BJ (cell line): Measurements from ENCODE around the gene SORCS2. TPM values are rescaled to one million over a fixed set of nuclear protein-coding genes. Genes with fewer than 3 reads are reported as not detected.

ENCODE experiments used
- CTCF ChIA-PET: fragments of 350-600 bp; formaldehyde crosslinking; extraction: SDS; loops from one replicate; lab custom pipeline; 2021; ENCODE audit warnings: antibody characterized with exemption, inconsistent platforms; lab: Yijun Ruan, JAX
- POLR2A ChIA-PET: fragments of 300-600 bp; sonication (Branson Sonifier 250); formaldehyde crosslinking; extraction: SDS; loops from one replicate; lab custom pipeline; 2021; ENCODE audit warnings: antibody characterized with exemption; lab: Charles Lee
- DNase-seq: peaks from one replicate; pipeline ENCODE4 v3.0.0-alpha.2; 2011; ENCODE audit warnings: low read depth
- H3K27me3 ChIP-seq: 2 replicates; pipeline ENCODE4 v1.6.0; 2011; ENCODE audit warnings: low read length; ENCODE audit not compliant: control insufficient read depth, insufficient read depth
- H3K36me3 ChIP-seq: 2 replicates; pipeline ENCODE4 v1.5.1; 2011; ENCODE audit warnings: low read length; ENCODE audit not compliant: control insufficient read depth, insufficient read depth
- H3K4me3 ChIP-seq: 2 replicates; pipeline ENCODE4 v1.5.1; 2011; ENCODE audit warnings: low read depth, mild to moderate bottlenecking, control low read depth, low read length
- polyA plus RNA-seq: library from polyadenylated mRNA; depleted of rRNA; stranded (reverse); fragments of >200 nt; gene quantifications from 2 replicates; pipeline ENCODE4 v1.2.3, GENCODE V29; 2011
- TF ChIP-seq, protein P1 (sequence below): IDR thresholded peaks from 2 replicates; pipeline ENCODE4 v1.5.1; 2011; ENCODE audit warnings: low read depth, mild to moderate bottlenecking, control low read depth, inconsistent platforms, low read length, moderate library complexity; ENCODE audit not compliant: insufficient read depth

The SORCS2 gene
- polyA plus RNA-seq, 1 experiment = 0.63 TPM

DNA sequence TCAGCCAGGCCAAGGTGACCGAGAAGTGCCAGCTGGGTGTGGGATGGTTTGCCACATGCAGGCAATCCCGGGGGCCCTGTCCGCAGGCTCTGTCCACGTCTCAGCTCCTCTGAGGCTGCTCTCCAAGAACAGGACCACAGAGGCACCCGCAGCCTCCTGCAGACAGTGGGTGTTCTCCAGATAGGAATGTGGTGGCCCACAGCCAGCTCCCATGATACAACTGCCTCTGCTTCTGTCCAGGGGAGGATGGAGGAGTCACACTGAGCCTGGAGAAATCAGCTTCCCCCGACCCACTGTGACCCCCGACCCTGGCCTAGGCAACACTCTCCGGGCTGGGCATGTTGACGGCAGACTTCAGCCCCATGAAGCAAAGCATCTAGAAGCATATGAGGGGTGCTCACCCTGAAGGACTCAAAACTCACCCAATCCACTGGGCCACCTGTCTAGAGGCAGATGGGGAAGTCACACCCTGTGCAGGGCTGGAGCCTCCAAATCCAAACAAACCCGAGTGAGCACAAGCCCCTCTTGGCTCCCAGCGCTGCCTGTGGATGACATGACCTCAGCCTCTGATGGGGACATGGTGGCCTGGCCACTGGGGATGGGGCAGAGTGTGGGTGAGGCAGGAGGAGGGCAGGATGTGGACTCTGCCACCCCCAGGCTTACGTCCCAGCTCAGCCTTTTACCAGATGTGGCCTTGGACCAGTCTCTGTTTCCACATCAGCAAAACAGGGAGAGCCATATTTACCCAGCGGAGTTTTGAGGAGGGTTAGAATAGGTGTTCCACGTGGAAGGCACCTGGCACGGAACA is 140.1 kb downstream of the SORCS2 start:
- CTCF ChIA-PET = interaction anchor here (0.6 to 1.4 kb wide), 4 partner anchors 9 to 374 kb away, joined by 3 read pairs; partner anchors contain the start of gene SORCS2
- TF ChIP-seq, protein P1, sequence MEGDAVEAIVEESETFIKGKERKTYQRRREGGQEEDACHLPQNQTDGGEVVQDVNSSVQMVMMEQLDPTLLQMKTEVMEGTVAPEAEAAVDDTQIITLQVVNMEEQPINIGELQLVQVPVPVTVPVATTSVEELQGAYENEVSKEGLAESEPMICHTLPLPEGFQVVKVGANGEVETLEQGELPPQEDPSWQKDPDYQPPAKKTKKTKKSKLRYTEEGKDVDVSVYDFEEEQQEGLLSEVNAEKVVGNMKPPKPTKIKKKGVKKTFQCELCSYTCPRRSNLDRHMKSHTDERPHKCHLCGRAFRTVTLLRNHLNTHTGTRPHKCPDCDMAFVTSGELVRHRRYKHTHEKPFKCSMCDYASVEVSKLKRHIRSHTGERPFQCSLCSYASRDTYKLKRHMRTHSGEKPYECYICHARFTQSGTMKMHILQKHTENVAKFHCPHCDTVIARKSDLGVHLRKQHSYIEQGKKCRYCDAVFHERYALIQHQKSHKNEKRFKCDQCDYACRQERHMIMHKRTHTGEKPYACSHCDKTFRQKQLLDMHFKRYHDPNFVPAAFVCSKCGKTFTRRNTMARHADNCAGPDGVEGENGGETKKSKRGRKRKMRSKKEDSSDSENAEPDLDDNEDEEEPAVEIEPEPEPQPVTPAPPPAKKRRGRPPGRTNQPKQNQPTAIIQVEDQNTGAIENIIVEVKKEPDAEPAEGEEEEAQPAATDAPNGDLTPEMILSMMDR = no peak
- POLR2A ChIA-PET = no interaction called here
- Histone ChIP-seq H3K27me3 (peaks cover 3% of the 10 kb centered on the region; the same call in 1 of the 2 replicates), H3K4me3 (no peak overlapping the region), H3K36me3 (no peaks in the 10 kb centered on the region)
- no peak for DNase-seq

DNA sequence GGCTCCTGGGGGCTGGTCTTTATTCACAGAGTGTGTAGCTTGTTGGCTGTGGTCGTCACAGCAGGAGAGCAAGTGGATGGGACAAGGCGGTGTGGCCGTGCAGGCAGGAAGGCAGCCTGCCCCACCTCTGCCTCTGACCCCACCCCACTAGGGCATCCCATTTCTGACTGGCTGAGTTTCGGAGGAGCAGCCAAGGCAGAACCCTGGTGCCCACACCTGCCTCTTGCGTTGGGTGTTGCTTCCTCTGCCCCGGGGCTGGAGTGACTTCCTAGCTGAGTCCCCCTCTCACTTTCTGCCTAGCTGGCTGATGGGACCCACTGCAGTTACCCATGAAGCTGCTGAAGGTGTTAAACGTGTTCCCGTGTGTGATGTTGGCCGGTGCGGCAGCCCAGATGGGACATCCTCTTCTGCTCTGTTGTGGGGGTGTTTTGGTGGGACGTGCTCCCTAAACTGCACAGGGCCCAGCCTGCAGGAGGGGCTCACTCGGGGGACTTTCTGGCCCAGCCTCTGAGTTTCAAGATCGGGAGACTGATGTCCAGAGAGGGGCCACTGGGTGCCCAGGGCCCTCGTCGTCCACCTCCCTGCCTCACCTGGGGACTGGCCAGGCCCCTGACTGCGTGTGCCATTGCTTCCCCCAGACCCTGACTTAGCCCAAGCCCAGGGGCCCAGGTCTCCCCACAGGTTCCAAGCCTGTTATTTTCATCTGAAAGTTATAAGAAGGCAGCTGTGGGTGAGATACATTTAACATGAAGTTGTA is 140.9 kb downstream of the SORCS2 start:
- ChIA-PET CTCF (interaction anchor here (1.3 to 1.4 kb wide), 2 partner anchors 8 to 139 kb away, joined by 3 read pairs; no protein-coding TSS in a partner anchor), POLR2A (no interaction called here)
- no peak for DNase-seq
- peaks cover 3% of the 10 kb centered on the region; the same call in 1 of the 2 replicates for H3K27me3 ChIP-seq
- no peak overlapping the region for H3K4me3 ChIP-seq
- TF ChIP-seq, protein P1 = no peak
- no peaks in the 10 kb centered on the region for H3K36me3 ChIP-seq

DNA sequence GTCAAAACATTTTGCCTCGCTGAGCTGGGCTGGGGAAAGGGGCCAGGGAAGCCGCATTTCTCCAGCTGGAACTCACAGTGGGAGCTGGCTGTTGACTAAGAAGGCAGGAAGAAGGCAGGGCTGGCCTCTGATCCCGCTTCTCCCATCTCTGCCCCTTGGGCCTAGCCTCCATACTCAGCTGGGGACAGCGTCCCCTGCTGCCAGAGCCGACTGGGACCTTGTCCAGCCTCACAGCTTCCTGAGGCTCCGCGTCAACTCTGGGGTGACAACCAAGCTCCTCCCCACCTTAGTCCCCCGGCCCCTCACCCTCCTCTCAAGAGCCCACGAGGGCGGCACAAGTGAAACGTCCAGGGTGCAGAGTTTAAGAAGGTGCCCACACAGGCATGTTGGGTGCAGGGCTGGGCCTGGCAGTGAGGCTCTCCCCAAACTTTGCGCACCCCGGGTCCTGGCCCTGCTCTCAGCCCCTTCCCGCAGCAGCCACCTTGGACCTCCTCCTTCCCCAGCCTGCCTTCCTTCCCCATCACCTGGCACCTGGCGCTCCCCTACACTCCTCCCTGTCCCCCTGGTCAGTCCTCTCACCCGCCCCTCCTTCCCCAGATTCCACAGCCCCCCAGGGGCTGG is 141.6 kb downstream of the SORCS2 start:
- H3K27me3 ChIP-seq = peaks cover 1% of the 10 kb centered on the region; the same call in 1 of the 2 replicates
- no peak overlapping the region for H3K4me3 ChIP-seq
- TF ChIP-seq, protein P1 = no peak
- POLR2A ChIA-PET = no interaction called here
- no peaks in the 10 kb centered on the region for H3K36me3 ChIP-seq
- CTCF ChIA-PET = interaction anchor here (0.6 to 1.3 kb wide), 2 partner anchors 73 to 140 kb away, joined by 3 read pairs; no protein-coding TSS in a partner anchor
- no peak for DNase-seq

DNA sequence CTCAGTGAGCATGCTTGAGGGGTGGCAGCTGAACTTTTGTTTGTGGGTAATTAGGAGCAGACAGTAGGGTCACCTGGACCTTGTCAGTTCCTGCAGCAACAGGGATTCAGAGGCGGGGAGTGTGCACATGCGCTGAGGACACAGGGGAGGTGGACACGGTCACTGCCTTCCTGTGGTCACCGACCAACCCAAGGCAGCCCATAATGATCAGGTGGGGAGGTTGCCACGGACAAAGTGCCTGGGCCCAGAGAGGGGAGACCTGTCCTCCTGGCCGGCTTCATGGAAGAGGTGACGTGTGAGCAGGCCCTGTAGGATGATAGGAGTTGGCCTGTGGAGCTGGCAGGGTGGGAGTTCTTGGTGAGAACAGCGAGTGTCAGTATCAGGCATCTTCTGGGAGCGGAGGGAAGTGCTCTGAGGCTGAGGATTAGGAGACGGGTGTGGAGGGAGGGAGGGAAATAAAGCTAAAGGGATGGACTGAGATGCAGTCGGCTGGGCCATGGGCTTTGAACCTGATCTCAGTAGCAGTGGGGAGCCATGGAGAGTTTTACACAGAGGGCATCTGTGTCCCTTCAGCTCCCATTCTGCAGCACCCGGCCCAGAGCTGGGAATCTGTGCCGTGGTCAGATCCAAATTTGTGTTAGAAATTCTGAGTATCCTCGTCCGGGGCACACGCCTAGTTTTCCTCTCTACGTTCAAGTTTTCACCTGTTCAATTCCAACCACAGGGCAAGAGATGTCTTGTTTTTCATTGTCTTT is 142.4 kb downstream of the SORCS2 start:
- ChIA-PET POLR2A (no interaction called here), CTCF (interaction anchor here (0.6 to 2.4 kb wide), 15 partner anchors 10 to 385 kb away, joined by 3 to 26 read pairs (median 5); partner anchors contain the start of gene SORCS2)
- DNase-seq = no peak
- TF ChIP-seq, protein P1 = no peak
- no peak overlapping the region for H3K4me3 ChIP-seq
- H3K27me3 ChIP-seq = peaks cover 1% of the 10 kb centered on the region; the same call in 1 of the 2 replicates
- H3K36me3 ChIP-seq = no peaks in the 10 kb centered on the region
